ENCODE measurements around the gene GALC. TPM values are rescaled to one million over a fixed set of nuclear protein-coding genes. Genes with fewer than 3 reads are reported as not detected.

The GALC gene
- total and polyA plus RNA-seq, 4 donors: 26.9 to 53.2 (median 38.8) TPM

DNA sequence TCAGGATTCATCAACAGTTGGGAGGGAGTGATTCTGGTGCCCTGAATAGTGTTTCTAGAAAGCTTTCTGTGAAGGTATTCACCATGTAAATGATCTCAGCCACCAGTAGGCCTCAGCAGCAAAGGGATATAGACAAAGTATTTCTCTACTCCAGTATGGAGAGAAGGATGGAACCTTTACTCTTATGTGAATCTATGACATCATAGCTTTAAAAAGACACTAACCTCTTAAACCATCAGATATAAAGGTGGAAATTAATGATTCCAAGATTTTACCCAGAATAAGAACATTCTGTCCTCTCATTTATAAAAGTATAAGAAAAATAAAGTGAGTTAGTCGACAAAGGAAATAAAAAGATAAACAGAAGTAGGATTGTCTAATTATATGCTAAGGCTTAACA is 16.5 kb upstream of the GALC start:
- no peaks in the 10 kb centered on the region for H3K9me3 ChIP-seq (ENCODE audit: control insufficient read depth, insufficient read depth, low read length)
- no peak overlapping the region for H3K4me3 ChIP-seq (ENCODE audit: low read depth, low read length)
- H3K36me3 ChIP-seq (ENCODE audit: control insufficient read depth, insufficient read depth, low read length): no peaks in the 10 kb centered on the region
- no CpG with 5 or more reads among the region's 1 CpG for WGBS (ENCODE audit: insufficient coverage)
- no peaks in the 10 kb centered on the region for H3K4me1 ChIP-seq (ENCODE audit: control insufficient read depth, insufficient read depth, low read length)
- no peaks in the 10 kb centered on the region for H3K27me3 ChIP-seq (ENCODE audit: control insufficient read depth, insufficient read depth, low read length)
- H3K27ac ChIP-seq (ENCODE audit: low read depth, low read length): no peak overlapping the region
- DNase-seq (ENCODE audit: low read depth in 4 of 6, low spot score in 6 of 6): no peak

DNA sequence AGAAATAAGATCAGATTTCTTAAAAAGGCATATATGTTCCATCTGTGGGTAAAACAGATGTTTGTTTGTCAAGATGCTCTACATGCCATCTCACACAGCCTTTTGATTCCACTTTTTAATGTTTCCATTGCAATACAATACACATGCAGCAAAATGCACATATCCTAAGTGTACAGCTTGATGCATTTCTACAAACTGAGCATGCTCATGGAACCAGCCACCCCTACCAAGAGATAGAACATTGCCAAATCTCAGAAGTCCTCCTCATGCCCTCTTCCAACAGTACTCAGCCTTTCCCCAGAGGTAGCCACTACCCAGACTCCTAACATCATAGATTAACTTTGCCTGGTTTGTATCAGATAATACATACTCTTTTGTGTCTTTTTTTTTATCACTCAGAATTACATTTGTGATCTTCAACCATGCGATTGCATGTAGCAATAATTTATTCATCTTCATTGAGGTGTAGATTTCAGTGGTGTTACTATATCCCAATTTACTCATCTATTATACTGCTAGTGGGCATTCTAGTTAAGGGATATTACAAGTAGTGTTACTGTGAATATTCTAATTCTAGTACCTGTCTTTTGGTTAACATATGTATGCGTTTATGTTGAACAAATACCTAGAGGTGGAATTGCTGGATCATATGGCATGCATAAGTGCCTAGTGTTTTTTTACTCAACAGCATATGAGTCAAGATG is 15.2 kb upstream of the GALC start:
- DNase-seq (ENCODE audit: low read depth in 4 of 6, low spot score in 6 of 6): no peak
- Histone ChIP-seq H3K4me3 (ENCODE audit: low read depth, low read length) (no peak overlapping the region), H3K27me3 (ENCODE audit: control insufficient read depth, insufficient read depth, low read length) (no peaks in the 10 kb centered on the region), H3K9me3 (ENCODE audit: control insufficient read depth, insufficient read depth, low read length) (no peaks in the 10 kb centered on the region), H3K36me3 (ENCODE audit: control insufficient read depth, insufficient read depth, low read length) (no peaks in the 10 kb centered on the region), H3K27ac (ENCODE audit: low read depth, low read length) (no peak overlapping the region), H3K4me1 (ENCODE audit: control insufficient read depth, insufficient read depth, low read length) (no peaks in the 10 kb centered on the region)
- WGBS (ENCODE audit: insufficient coverage): no CpG with 5 or more reads among the region's 2 CpGs

DNA sequence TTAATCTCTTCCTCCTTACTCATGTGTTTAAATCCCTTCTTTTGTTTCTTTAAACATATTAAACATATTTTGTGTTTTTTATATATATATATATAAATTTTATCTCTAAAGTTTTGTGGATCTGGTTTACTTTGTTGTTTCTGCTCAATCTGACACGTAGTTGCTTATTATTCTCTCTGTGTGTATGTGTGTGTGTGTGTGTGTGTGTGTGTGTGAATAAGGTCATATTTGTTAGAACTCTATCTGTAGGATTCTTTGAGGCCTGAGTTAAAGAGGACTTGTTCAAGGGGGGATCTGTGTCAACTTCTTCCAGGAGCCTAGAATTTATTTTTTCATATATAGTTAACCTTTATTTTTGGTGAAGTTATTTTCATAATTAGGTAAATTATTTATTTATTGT is 14.6 kb upstream of the GALC start:
- Histone ChIP-seq H3K4me3 (ENCODE audit: low read depth, low read length) (no peak overlapping the region), H3K27me3 (ENCODE audit: control insufficient read depth, insufficient read depth, low read length) (no peaks in the 10 kb centered on the region), H3K36me3 (ENCODE audit: control insufficient read depth, insufficient read depth, low read length) (no peaks in the 10 kb centered on the region), H3K27ac (ENCODE audit: low read depth, low read length) (no peak overlapping the region), H3K4me1 (ENCODE audit: control insufficient read depth, insufficient read depth, low read length) (no peaks in the 10 kb centered on the region), H3K9me3 (ENCODE audit: control insufficient read depth, insufficient read depth, low read length) (no peaks in the 10 kb centered on the region)
- DNase-seq (ENCODE audit: low read depth in 4 of 6, low spot score in 6 of 6): no peak
- WGBS (ENCODE audit: insufficient coverage): no CpG with 5 or more reads among the region's 1 CpG

DNA sequence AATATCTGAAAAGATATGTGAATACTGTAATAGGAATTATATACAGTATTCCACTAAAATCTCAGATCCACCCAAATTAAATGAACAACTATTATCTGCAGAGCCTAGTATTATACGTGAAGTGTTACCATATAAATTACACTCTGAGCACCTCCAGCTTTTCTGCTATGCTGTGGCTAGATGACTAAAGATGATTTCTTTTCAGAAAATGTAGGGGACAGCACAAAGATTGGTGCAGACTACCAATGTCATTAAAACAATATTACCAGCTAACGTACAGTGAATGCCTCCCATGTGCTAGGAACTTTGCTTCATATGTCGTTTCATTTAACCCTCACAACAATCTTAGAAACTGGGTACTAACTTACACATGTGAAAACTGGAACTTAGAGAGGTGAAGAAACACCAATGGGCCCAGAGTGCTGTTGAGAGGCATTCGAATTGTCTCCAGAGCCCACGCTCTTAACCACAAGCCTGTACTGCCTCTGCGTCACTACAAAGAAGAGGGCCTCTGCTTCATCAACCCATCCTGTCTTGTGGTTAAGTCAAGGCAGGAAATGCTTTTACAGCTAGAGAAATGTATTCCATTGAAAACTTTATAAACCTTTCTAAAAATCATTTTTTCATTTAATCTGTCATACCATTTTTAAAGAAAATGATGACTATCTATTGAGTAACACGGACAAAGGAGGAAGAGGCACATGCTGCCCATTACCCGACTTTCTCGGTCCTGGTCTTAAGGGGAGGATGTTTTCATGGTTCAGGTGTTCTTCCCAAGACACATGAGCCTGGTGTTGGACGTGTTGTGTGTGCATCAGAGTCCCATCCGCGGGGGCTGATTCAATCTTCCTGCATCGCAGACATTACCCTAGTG is 13.2 kb upstream of the GALC start:
- H3K4me3 ChIP-seq (ENCODE audit: low read depth, low read length): no peak overlapping the region

DNA sequence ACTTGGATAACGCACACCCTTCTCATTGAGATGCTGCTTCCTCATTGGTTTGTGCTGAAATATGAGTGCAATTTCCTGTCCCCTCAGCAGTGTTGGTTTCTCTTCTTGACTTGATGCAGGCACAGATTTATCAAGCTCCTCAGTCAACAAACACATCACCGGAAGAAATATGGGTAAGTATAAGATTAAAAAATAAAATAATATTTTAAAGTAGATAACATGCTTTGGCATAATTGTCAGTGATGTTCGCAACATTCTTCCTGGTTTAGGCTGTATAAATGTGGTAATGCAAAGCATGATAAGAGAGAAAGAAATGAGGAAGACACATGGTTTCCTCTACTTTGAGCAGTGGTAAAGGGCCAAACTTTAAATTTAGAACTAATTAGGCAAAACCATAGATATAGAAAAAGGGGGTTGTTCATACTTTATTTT is 12.1 kb upstream of the GALC start, which contains the start of gene GPR65:
GPR65 (plus strand) TSS at position 86 of the 432 bp plus-strand sequence. CDS start 5,713 bp downstream, outside the sequence.
- WGBS (ENCODE audit: insufficient coverage): no CpG with 5 or more reads among the region's 3 CpGs
- no peak within 1 kb of the TSS for H3K27ac ChIP-seq (ENCODE audit: low read depth, low read length)
- H3K36me3 ChIP-seq (ENCODE audit: control insufficient read depth, insufficient read depth, low read length): no peaks in the 10 kb centered on the region
- no peak within 1 kb of the TSS for H3K4me3 ChIP-seq (ENCODE audit: low read depth, low read length)
- no peak for DNase-seq (ENCODE audit: low read depth in 4 of 6, low spot score in 6 of 6)
- H3K4me1 ChIP-seq (ENCODE audit: control insufficient read depth, insufficient read depth, low read length): no peaks in the 10 kb centered on the region
- no peaks in the 10 kb centered on the region for H3K9me3 ChIP-seq (ENCODE audit: control insufficient read depth, insufficient read depth, low read length)
- H3K27me3 ChIP-seq (ENCODE audit: control insufficient read depth, insufficient read depth, low read length): no peaks in the 10 kb centered on the region

More for the DNA sequence above, 13.2 kb upstream of the GALC start:
- no peak for DNase-seq (ENCODE audit: low read depth in 4 of 6, low spot score in 6 of 6)
- 90% methylated on average over 2 of the region's 13 CpGs for WGBS (ENCODE audit: insufficient coverage)
- H3K36me3 ChIP-seq (ENCODE audit: control insufficient read depth, insufficient read depth, low read length): no peaks in the 10 kb centered on the region
- no peak overlapping the region for H3K27ac ChIP-seq (ENCODE audit: low read depth, low read length)
- H3K27me3 ChIP-seq (ENCODE audit: control insufficient read depth, insufficient read depth, low read length): no peaks in the 10 kb centered on the region
- no peaks in the 10 kb centered on the region for H3K9me3 ChIP-seq (ENCODE audit: control insufficient read depth, insufficient read depth, low read length)
- H3K4me1 ChIP-seq (ENCODE audit: control insufficient read depth, insufficient read depth, low read length): no peaks in the 10 kb centered on the region

DNA sequence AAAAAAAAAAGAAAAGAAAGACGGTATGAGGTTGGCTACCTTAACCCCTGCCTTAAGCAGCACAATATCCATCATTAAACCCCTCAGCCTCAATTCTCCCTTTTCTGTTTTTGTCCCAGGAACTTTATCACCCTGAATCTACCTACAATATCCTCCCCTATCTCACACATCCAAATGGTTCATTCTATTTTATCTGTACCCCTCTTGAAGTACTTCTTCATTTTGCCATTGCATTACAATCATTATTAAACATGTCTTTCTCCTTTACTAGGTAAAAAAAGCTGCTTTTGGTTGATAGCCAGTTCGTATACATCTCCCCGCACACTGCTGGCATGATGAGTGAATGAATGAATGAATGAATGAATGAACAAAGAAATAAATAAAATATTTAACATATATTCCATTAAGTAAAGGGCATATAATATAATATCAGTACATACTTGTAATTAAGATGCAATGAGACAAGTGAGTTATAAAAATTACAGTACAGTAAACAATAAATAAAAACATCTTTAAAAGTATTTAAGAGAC is 11.6 kb upstream of the GALC start:
- Histone ChIP-seq H3K36me3 (ENCODE audit: control insufficient read depth, insufficient read depth, low read length) (no peaks in the 10 kb centered on the region), H3K4me3 (ENCODE audit: low read depth, low read length) (no peak overlapping the region), H3K4me1 (ENCODE audit: control insufficient read depth, insufficient read depth, low read length) (no peaks in the 10 kb centered on the region), H3K9me3 (ENCODE audit: control insufficient read depth, insufficient read depth, low read length) (no peaks in the 10 kb centered on the region), H3K27me3 (ENCODE audit: control insufficient read depth, insufficient read depth, low read length) (no peaks in the 10 kb centered on the region), H3K27ac (ENCODE audit: low read depth, low read length) (no peak overlapping the region)
- WGBS (ENCODE audit: insufficient coverage): no CpG with 5 or more reads among the region's 3 CpGs
- no peak for DNase-seq (ENCODE audit: low read depth in 4 of 6, low spot score in 6 of 6)

DNA sequence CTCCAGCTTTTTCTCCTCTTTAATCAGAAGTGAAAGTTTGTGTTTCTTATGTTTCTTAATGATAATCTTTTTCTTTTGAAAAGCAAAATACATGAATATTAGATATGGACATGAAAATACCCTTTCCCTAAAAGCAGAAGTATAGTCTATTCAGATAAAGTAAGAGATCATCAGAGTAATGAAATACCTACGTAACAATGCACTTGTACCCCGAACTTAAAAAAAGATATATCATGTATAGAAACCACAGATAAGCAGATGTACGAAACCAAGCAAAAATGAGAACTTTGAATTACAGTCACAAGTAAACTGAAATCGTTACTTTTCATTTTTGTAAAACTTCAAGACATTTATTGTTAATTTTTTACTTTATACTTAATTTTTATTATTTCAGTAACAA is 10.4 kb upstream of the GALC start:
- no peaks in the 10 kb centered on the region for H3K27me3 ChIP-seq (ENCODE audit: control insufficient read depth, insufficient read depth, low read length)
- H3K36me3 ChIP-seq (ENCODE audit: control insufficient read depth, insufficient read depth, low read length): no peaks in the 10 kb centered on the region
- H3K27ac ChIP-seq (ENCODE audit: low read depth, low read length): no peak overlapping the region
- H3K4me3 ChIP-seq (ENCODE audit: low read depth, low read length): no peak overlapping the region
- no peak for DNase-seq (ENCODE audit: low read depth in 4 of 6, low spot score in 6 of 6)
- no peaks in the 10 kb centered on the region for H3K4me1 ChIP-seq (ENCODE audit: control insufficient read depth, insufficient read depth, low read length)
- H3K9me3 ChIP-seq (ENCODE audit: control insufficient read depth, insufficient read depth, low read length): no peaks in the 10 kb centered on the region
- WGBS (ENCODE audit: insufficient coverage): no CpG with 5 or more reads among the region's 4 CpGs

DNA sequence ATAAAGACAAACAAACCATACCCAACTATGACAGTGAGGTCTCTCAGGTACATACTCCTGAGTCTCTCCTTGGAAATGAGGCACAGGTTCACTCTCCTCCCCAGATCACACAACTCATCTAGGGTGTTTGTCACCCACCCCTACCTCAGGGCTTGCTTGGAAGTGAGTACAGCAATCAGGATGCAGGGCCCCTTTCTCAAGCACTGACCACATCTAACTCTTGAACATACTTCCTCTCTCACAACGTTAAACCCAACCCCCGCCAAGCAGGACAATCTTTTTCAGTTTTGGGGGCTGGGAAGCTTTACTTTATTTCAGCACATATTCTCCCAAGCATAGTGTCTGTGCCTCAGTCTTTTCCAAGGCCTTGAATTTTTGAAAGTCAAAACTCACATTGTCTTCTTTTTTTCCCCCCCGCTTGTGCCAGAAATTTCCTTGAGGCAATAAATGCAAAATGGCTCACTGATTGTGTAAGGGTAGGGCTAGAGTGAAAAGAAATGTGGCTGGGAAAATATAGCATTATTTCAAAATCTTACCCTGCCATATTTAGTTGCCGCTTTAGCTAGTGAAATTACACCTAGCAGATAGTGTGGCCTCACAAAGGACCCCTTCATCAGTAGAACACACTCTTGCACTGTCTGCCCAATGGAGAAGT is 9.6 kb upstream of the GALC start:
- no peaks in the 10 kb centered on the region for H3K27me3 ChIP-seq (ENCODE audit: control insufficient read depth, insufficient read depth, low read length)
- H3K4me1 ChIP-seq (ENCODE audit: control insufficient read depth, insufficient read depth, low read length): no peaks in the 10 kb centered on the region
- H3K27ac ChIP-seq (ENCODE audit: low read depth, low read length): no peak overlapping the region
- no peaks in the 10 kb centered on the region for H3K9me3 ChIP-seq (ENCODE audit: control insufficient read depth, insufficient read depth, low read length)
- no peaks in the 10 kb centered on the region for H3K36me3 ChIP-seq (ENCODE audit: control insufficient read depth, insufficient read depth, low read length)
- no peak for DNase-seq (ENCODE audit: low read depth in 4 of 6, low spot score in 6 of 6)
- H3K4me3 ChIP-seq (ENCODE audit: low read depth, low read length): no peak overlapping the region
- WGBS (ENCODE audit: insufficient coverage): 86% methylated on average over 3 of the region's 4 CpGs

DNA sequence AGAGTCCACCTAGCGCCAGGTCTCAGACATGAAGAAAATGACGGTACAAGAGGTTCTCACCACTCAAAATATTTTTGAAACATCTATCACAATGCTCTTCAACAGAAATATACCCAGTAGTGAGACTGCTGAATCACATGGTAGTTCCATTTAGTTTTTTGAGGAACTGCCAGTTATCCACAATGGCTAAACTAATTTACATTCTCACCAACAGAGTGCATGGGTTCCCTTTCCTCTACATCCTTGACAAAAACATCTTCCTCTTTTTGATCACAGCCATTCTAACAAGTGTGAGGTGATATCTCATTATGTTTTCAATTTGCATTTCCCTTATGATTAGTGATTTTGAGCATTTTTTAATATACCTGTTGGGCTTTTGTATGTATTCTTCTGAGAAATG is 6.3 kb upstream of the GALC start:
- H3K27ac ChIP-seq (ENCODE audit: low read depth, low read length): no peak overlapping the region
- no peak overlapping the region for H3K4me3 ChIP-seq (ENCODE audit: low read depth, low read length)
- no peaks in the 10 kb centered on the region for H3K36me3 ChIP-seq (ENCODE audit: control insufficient read depth, insufficient read depth, low read length)
- H3K27me3 ChIP-seq (ENCODE audit: control insufficient read depth, insufficient read depth, low read length): no peaks in the 10 kb centered on the region
- WGBS (ENCODE audit: insufficient coverage): 81% methylated on average over 2 of the region's 2 CpGs
- no peaks in the 10 kb centered on the region for H3K4me1 ChIP-seq (ENCODE audit: control insufficient read depth, insufficient read depth, low read length)
- no peak for DNase-seq (ENCODE audit: low read depth in 4 of 6, low spot score in 6 of 6)
- no peaks in the 10 kb centered on the region for H3K9me3 ChIP-seq (ENCODE audit: control insufficient read depth, insufficient read depth, low read length)

Data from spinal cord (tissue), 10 donors.